C4-2B (cell line): ENCODE measurements around the gene TNFRSF13B.

Experiments used
- ZFX ChIP-seq: fragments of 450-650 bp; IDR thresholded peaks from 2 replicates; pipeline ENCODE4 v1.6.1; 2017
- TF ChIP-seq, protein P1 (sequence below): fragments of 450-650 bp; conservative IDR thresholded peaks from 2 replicates; pipeline ENCODE4 v1.5.1; 2017; ENCODE audit warnings: mild to moderate bottlenecking

DNA sequence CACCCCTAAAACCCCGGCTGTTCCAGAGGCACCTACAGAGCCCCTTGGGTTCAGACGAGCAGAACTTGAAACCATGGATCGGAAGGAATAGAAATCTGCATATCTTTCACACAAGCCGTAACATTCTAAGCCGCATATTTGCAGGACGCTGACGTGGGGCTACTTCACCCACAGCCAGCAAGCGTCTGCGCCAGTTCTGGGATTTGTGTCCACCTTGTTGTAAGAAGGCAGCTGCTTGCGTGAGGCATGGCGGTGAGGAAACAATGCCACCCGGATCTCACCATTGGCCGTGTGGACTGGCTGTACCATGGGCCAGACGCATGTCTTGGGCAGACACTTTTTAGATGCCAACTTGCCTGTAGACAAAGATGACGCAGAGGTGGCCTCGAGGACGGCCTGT is 34.5 kb downstream of the TNFRSF13B start:
- TF ChIP-seq, protein P1, sequence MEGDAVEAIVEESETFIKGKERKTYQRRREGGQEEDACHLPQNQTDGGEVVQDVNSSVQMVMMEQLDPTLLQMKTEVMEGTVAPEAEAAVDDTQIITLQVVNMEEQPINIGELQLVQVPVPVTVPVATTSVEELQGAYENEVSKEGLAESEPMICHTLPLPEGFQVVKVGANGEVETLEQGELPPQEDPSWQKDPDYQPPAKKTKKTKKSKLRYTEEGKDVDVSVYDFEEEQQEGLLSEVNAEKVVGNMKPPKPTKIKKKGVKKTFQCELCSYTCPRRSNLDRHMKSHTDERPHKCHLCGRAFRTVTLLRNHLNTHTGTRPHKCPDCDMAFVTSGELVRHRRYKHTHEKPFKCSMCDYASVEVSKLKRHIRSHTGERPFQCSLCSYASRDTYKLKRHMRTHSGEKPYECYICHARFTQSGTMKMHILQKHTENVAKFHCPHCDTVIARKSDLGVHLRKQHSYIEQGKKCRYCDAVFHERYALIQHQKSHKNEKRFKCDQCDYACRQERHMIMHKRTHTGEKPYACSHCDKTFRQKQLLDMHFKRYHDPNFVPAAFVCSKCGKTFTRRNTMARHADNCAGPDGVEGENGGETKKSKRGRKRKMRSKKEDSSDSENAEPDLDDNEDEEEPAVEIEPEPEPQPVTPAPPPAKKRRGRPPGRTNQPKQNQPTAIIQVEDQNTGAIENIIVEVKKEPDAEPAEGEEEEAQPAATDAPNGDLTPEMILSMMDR, result no peak
- TF ChIP-seq ZFX, result no peak
